ENCODE measurements around the gene MCM8.

DNA sequence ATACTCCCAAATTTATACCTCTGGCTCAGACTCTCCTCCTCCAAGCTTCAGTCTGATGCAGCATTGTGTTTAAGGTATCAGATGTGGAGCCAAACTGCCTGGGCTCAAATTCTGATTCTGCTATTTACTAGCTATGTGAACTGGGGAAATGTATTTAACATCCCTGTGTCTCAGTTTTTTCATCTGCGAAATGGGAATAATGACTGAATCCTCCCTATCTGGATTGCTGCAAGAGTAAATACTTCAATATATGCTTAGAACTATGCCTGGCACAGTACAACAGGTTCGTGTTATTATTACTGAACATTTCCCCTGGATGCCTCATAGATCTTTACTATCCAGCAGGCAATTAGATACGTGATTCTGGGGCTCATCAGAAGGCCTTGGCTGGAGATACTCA is 97.9 kb downstream of the MCM8 start:
- TF ChIP-seq, protein P1, sequence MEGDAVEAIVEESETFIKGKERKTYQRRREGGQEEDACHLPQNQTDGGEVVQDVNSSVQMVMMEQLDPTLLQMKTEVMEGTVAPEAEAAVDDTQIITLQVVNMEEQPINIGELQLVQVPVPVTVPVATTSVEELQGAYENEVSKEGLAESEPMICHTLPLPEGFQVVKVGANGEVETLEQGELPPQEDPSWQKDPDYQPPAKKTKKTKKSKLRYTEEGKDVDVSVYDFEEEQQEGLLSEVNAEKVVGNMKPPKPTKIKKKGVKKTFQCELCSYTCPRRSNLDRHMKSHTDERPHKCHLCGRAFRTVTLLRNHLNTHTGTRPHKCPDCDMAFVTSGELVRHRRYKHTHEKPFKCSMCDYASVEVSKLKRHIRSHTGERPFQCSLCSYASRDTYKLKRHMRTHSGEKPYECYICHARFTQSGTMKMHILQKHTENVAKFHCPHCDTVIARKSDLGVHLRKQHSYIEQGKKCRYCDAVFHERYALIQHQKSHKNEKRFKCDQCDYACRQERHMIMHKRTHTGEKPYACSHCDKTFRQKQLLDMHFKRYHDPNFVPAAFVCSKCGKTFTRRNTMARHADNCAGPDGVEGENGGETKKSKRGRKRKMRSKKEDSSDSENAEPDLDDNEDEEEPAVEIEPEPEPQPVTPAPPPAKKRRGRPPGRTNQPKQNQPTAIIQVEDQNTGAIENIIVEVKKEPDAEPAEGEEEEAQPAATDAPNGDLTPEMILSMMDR (conservative IDR thresholded peaks at IDR 0.05; ENCODE audit: low read length), result no peak
- TF ChIP-seq EZH2phosphoT487 (IDR thresholded peaks at IDR 0.05; ENCODE audit: borderline replicate concordance, low read depth, low read length), result no peak

All from OCI-LY7 (cell line).